ENCODE data around the gene FPR2. TPM values are rescaled to one million over a fixed set of nuclear protein-coding genes. Genes with fewer than 3 reads are reported as not detected.

Gene FPR2, protein sequence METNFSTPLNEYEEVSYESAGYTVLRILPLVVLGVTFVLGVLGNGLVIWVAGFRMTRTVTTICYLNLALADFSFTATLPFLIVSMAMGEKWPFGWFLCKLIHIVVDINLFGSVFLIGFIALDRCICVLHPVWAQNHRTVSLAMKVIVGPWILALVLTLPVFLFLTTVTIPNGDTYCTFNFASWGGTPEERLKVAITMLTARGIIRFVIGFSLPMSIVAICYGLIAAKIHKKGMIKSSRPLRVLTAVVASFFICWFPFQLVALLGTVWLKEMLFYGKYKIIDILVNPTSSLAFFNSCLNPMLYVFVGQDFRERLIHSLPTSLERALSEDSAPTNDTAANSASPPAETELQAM
- total RNA-seq (1 to 10 TPM in 2 of 5 donors, under 1 TPM in 1, not detected in 2; 0.58 to 1.7 (median 1.3) TPM), polyA plus RNA-seq (1 to 10 TPM in 2 of 3 donors, under 1 TPM in 1; 0.48 to 2.9 (median 1.4) TPM)
- long read RNA-seq, donor 1 = 0 reads
- long read RNA-seq, donor 2 = 0 reads
- long read RNA-seq, donor 3 = 0 reads
- long read RNA-seq, donor 4 = 0 reads
- long read RNA-seq, donor 5 = 0 reads
- long read RNA-seq, donor 6 = 0 reads
- long read RNA-seq, donor 7 = 0 reads
- long read RNA-seq, donor 8 = 0 reads
- long read RNA-seq, donor 9 = 0 reads
- long read RNA-seq, donor 10 = 0 reads

- no peak for DNase-seq
- H3K4me1 ChIP-seq = no peaks in the 10 kb centered on the region
- peaks cover 0 to 27% (median 4%) of the 10 kb centered on the region in 3 donors for H3K27me3 ChIP-seq
- peaks cover 0 to 4% (median under 1%) of the 10 kb centered on the region in 4 donors for H3K9me3 ChIP-seq
- H3K27ac ChIP-seq = peak within 1 kb of the TSS in 2 of 5 donors; percentile 12 to 54
- H3K4me3 ChIP-seq = peak within 1 kb of the TSS in 1 of 4 donors; percentile 1
- TF ChIP-seq, protein P1, sequence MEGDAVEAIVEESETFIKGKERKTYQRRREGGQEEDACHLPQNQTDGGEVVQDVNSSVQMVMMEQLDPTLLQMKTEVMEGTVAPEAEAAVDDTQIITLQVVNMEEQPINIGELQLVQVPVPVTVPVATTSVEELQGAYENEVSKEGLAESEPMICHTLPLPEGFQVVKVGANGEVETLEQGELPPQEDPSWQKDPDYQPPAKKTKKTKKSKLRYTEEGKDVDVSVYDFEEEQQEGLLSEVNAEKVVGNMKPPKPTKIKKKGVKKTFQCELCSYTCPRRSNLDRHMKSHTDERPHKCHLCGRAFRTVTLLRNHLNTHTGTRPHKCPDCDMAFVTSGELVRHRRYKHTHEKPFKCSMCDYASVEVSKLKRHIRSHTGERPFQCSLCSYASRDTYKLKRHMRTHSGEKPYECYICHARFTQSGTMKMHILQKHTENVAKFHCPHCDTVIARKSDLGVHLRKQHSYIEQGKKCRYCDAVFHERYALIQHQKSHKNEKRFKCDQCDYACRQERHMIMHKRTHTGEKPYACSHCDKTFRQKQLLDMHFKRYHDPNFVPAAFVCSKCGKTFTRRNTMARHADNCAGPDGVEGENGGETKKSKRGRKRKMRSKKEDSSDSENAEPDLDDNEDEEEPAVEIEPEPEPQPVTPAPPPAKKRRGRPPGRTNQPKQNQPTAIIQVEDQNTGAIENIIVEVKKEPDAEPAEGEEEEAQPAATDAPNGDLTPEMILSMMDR (IDR thresholded peaks at IDR 0.05) = no peak
- TF ChIP-seq POLR2A (IDR thresholded peaks at IDR 0.05) = no peak
- no peak for TF ChIP-seq EP300 (IDR thresholded peaks at IDR 0.05)
- no peak for TF ChIP-seq POLR2AphosphoS5 (IDR thresholded peaks at IDR 0.05)
- H3K36me3 ChIP-seq = no peaks in the 10 kb centered on the region
- intact Hi-C loops (cut with DNase I; ENCODE audit: low total_unique reads) = loop anchor here (10.0 kb wide), 1 partner anchor 86 kb away; no protein-coding TSS in a partner anchor
- 50 to 74% (median 61%) methylated on average over 8 of the region's 8 CpGs for WGBS, 5 donors
Measured at GRCh38 chr19:51760697-51761356, at the start of gene FPR2. Gene FPR2 (plus strand): TSS chr19:51761180. CDS start chr19:51768659, 7,479 bp downstream.

- Histone ChIP-seq H3K36me3 (peaks cover 0 to 11% (median 8%) of the 10 kb centered on the region in 4 donors), H3K9me3 (no peaks in the 10 kb centered on the region), H3K4me3 (no peak overlapping the region), H3K27me3 (peaks cover 0 to 12% (median 0%) of the 10 kb centered on the region in 3 donors), H3K27ac (no peak overlapping the region), H3K4me1 (no peaks in the 10 kb centered on the region)
- no peak for DNase-seq
- WGBS, 5 donors = 56 to 95% (median 81%) methylated on average over 1 of the region's 1 CpG
- intact Hi-C loops (cut with DNase I; ENCODE audit: low total_unique reads) = no loop called here
- no peak for TF ChIP-seq EP300 (IDR thresholded peaks at IDR 0.05)
- TF ChIP-seq, protein P1 (IDR thresholded peaks at IDR 0.05) = no peak
- TF ChIP-seq POLR2A (IDR thresholded peaks at IDR 0.05) = no peak
- TF ChIP-seq POLR2AphosphoS5 (IDR thresholded peaks at IDR 0.05) = no peak
Measured at GRCh38 chr19:51711702-51712101, 49.3 kb upstream of the FPR2 start.

DNA sequence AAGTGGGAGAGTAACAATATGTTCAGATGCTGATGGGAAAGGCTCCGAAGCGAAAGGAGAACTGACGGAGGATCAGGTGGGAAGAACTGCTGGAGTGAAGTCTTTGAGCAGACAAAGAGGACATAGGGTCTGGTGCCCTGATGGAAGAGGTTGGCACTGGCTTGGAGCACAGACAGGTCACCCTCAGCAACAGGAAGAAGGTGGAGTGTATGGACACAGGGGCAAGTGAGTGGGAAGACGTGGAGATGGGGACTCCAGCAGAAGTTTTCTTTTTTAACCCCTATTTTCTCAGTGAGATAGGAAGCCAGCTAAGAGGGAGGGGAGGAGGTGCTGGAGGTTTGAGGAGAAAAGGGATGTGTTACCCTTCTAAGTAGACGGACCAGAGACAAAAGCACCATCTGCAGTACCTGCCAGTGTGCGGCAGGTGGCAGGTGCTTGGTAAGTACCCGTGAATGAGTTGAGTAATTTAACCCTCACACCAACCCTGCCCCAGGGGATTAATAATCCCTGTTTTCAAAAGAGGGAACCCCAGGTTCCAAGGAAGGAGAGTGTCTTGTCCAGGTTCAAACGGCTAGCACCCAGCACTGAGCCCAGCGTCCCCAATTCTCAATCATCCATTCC, 48.4 kb upstream of the FPR2 start:
- H3K36me3 ChIP-seq = peaks cover 0 to 3% (median 0%) of the 10 kb centered on the region in 4 donors
- H3K27me3 ChIP-seq = peaks cover 0 to 19% (median 0%) of the 10 kb centered on the region in 3 donors
- no peak overlapping the region for H3K4me3 ChIP-seq
- 37 to 44% (median 40%) methylated on average over 9 of the region's 9 CpGs for WGBS, 5 donors
- DNase-seq = peak in 1 of 2 donors; percentile 60
- H3K4me1 ChIP-seq = no peaks in the 10 kb centered on the region
- intact Hi-C loops (cut with DNase I; ENCODE audit: low total_unique reads) = no loop called here
- H3K27ac ChIP-seq = no peak overlapping the region
- TF ChIP-seq, protein P1 (IDR thresholded peaks at IDR 0.05) = peak in 2 of 7 experiments; percentile 21 to 39
- no peak for TF ChIP-seq POLR2AphosphoS5 (IDR thresholded peaks at IDR 0.05)
- no peaks in the 10 kb centered on the region for H3K9me3 ChIP-seq

Data from stomach (tissue), 19 donors.